Calu3 (cell line): ENCODE data around the gene RIN1. TPM values are rescaled to one million over a fixed set of nuclear protein-coding genes. Genes with fewer than 3 reads are reported as not detected.
"Not testable (repeated sequence)": the region's sequence is repeated elsewhere in the genome, so short reads cannot be mapped to it uniquely, and the experiment has no call there.

ENCODE experiments used
- BruUV-seq: library from RNA; stranded (reverse); fragments of 400-500 nt; replicated peaks from 2 replicates; lab custom pipeline; 2021; lab: Mats Ljungman, UMichigan
- CTCF ChIA-PET: fragments of 300-600 bp; sonication (Branson Sonifier 250); formaldehyde crosslinking; loops from one replicate; lab custom pipeline; 2022; ENCODE audit warnings: antibody characterized with exemption; lab: Charles Lee
- DNase-seq: peaks from one replicate; pipeline ENCODE4 v3.0.0; 2022
- H3K27ac Mint-ChIP-seq: one replicate; pipeline ENCODE4 v1.8.0; 2022; ENCODE audit warnings: mixed read lengths; ENCODE audit not compliant: unreplicated experiment
- H3K27me3 Mint-ChIP-seq: one replicate; pipeline ENCODE4 v1.8.0; 2022; ENCODE audit warnings: mixed read lengths; ENCODE audit not compliant: unreplicated experiment
- H3K36me3 Mint-ChIP-seq: one replicate; pipeline ENCODE4 v1.8.0; 2022; ENCODE audit warnings: mild to moderate bottlenecking, moderate library complexity, mixed read lengths; ENCODE audit not compliant: insufficient read depth, unreplicated experiment
- H3K4me1 Mint-ChIP-seq: one replicate; pipeline ENCODE4 v1.8.0; 2022; ENCODE audit warnings: mild to moderate bottlenecking, low read depth, mixed read lengths; ENCODE audit not compliant: unreplicated experiment
- H3K4me3 Mint-ChIP-seq: one replicate; pipeline ENCODE4 v1.8.0; 2022; ENCODE audit warnings: mild to moderate bottlenecking, low read depth, moderate library complexity, mixed read lengths; ENCODE audit not compliant: unreplicated experiment
- H3K9me3 Mint-ChIP-seq: one replicate; pipeline ENCODE4 v1.8.0; 2022; ENCODE audit warnings: low read depth, mixed read lengths; ENCODE audit not compliant: unreplicated experiment
- CTCF ChIP-seq: fragments of 200-600 bp; IDR thresholded peaks from one replicate; pipeline ENCODE4 v1.8.0; 2022; ENCODE audit warnings: antibody characterized with exemption; ENCODE audit not compliant: unreplicated experiment
- intact Hi-C: fragments of 100-400 bp; cut with micrococcal nuclease; formaldehyde crosslinking; loops from one replicate; pipeline ENCODE4 v1.10.0; 2022; ENCODE audit not compliant: unreplicated experiment
- total RNA-seq: library from RNA; stranded (reverse); gene quantifications from 2 replicates; pipeline ENCODE4 v1.2.3, GENCODE V29; 2022

RIN1 gene
- total RNA-seq, 1 experiment from 2014 or later = 17.6 TPM

GRCh38 chr11:66312549-66313320 is 23.5 kb downstream of the RIN1 start:
- intact Hi-C loops = no loop called here
- BruUV-seq = no TSS peak
- no peak for TF ChIP-seq CTCF
- H3K9me3 Mint-ChIP-seq = no peaks in the 10 kb centered on the region
- CTCF ChIA-PET = interaction anchor here (0.5 to 3.3 kb wide), 21 partner anchors 10 to 126 kb away, joined by 3 to 32 read pairs (median 5); partner anchors contain the start of genes BRMS1, MRPL11, RAB1B and RIN1
- peaks cover 9% of the 10 kb centered on the region for H3K4me1 Mint-ChIP-seq
- H3K27ac Mint-ChIP-seq = peak overlapping the region; percentile 83
- DNase-seq = peak; percentile 97
- H3K36me3 Mint-ChIP-seq = peaks cover 24% of the 10 kb centered on the region
- H3K27me3 Mint-ChIP-seq = peaks cover 43% of the 10 kb centered on the region
- H3K4me3 Mint-ChIP-seq = peak overlapping the region; percentile 90

DNA sequence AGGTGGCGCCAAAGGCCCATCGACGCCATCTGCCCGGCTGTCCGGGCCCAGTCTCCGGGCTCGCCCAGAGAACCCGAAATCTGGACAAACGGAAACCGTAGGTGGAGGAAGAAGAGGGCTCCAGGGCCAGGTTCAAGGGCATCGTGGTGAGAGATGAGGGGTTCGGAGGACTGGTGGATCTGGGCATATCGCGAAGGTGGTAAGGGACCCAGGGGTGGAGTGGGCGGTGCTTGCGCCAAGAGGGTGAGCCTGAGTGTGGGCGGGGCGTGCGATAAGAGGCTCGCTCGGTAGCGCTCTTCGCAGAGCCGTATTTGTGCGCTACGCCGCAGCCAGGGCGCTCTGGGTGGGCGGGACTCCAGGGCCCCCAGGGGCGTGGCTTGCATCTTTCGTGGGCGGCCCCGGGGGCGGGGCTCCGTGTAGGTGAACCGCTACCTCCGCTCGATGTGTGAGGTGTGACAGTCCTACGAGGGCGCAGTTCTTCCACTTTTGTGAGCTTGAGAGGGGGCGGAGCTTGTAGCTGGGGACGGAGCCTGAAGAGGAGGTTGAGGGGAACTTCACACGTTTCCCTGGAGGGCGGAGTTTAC is 24.2 kb downstream of the RIN1 start:
- intact Hi-C loops = loop anchor here (2.0 kb wide), 1 partner anchor 77 kb away; no protein-coding TSS in a partner anchor
- Mint-ChIP-seq H3K27me3 (peaks cover 49% of the 10 kb centered on the region), H3K36me3 (peaks cover 24% of the 10 kb centered on the region), H3K9me3 (no peaks in the 10 kb centered on the region), H3K4me3 (peak overlapping the region; percentile 90), H3K27ac (peak overlapping the region; percentile 83), H3K4me1 (peaks cover 9% of the 10 kb centered on the region)
- CTCF ChIA-PET = interaction anchor here (0.5 to 3.3 kb wide), 23 partner anchors 10 to 127 kb away, joined by 3 to 32 read pairs (median 4); partner anchors contain the start of genes MRPL11, RAB1B, RIN1 and SLC29A2
- DNase-seq = peak; percentile 90
- TF ChIP-seq CTCF = peak; percentile 75
- no TSS peak for BruUV-seq

- intact Hi-C loops = loop anchor here (2.0 kb wide), 1 partner anchor 77 kb away; no protein-coding TSS in a partner anchor
- DNase-seq = no peak
- peak overlapping the region; percentile 90 for H3K4me3 Mint-ChIP-seq
- no peak for TF ChIP-seq CTCF
- peak overlapping the region; percentile 83 for H3K27ac Mint-ChIP-seq
- peaks cover 9% of the 10 kb centered on the region for H3K4me1 Mint-ChIP-seq
- no peaks in the 10 kb centered on the region for H3K9me3 Mint-ChIP-seq
- no TSS peak for BruUV-seq
- peaks cover 24% of the 10 kb centered on the region for H3K36me3 Mint-ChIP-seq
- peaks cover 52% of the 10 kb centered on the region for H3K27me3 Mint-ChIP-seq
- CTCF ChIA-PET = interaction anchor here (0.5 to 3.3 kb wide), 12 partner anchors 10 to 127 kb away, joined by 3 to 32 read pairs (median 6); partner anchors contain the start of genes MRPL11, RIN1 and YIF1A
Observed at GRCh38 chr11:66311470-66311964, 24.7 kb downstream of the RIN1 start.

GRCh38 chr11:66310803-66311440 is 25.3 kb downstream of the RIN1 start:
- H3K27ac Mint-ChIP-seq = not testable (repeated sequence)

More at GRCh38 chr11:66310803-66311440, 25.3 kb downstream of the RIN1 start:
- H3K9me3 Mint-ChIP-seq, H3K4me3 Mint-ChIP-seq, BruUV-seq, H3K4me1 Mint-ChIP-seq, DNase-seq: not testable (repeated sequence)
- peaks cover 47% of the 10 kb centered on the region for H3K27me3 Mint-ChIP-seq
- peaks cover 24% of the 10 kb centered on the region for H3K36me3 Mint-ChIP-seq
- intact Hi-C loops = loop anchor here (2.0 kb wide), 1 partner anchor 78 kb away; no protein-coding TSS in a partner anchor
- CTCF ChIA-PET = interaction anchor here (0.5 to 3.3 kb wide), 12 partner anchors 10 to 128 kb away, joined by 3 to 32 read pairs (median 6); partner anchors contain the start of genes MRPL11, RIN1 and YIF1A
